COLO668 (cell line): ENCODE data around the gene C2CD4C.
"Not testable (repeated sequence)": the region's sequence is repeated elsewhere in the genome, so short reads cannot be mapped to it uniquely, and the experiment has no call there.

Source experiments
- DNase-seq: peaks from one replicate; lab custom pipeline; 2025; ENCODE audit not compliant: unreplicated experiment; lab: John Stamatoyannopoulos, UW

The C2CD4C gene

GRCh38 chr19:401866-402511 is 7.0 kb downstream of the C2CD4C start:
- DNase-seq = peak; percentile 27

GRCh38 chr19:400976-401865 is 7.7 kb downstream of the C2CD4C start:
- no peak for DNase-seq

DNA sequence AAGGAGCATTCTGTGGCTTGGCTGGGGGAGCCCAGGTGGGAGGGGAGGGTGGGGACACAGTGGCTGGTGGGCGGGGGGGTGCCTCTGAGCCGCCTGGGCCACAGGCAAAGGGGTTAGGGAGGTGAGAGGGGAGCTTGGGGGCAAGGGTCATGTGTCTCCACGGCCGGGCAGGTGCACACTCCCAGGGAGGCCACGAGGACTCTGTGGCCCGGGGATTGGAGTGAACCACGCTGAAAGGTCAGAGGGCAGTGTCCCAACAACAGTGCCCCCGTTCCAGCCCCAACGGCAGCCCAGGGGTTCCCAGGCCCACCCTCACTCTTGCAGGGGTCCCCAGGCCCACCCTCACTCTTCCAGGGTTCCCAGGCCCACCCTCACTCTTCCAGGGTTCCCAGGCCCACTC is 9.6 kb downstream of the C2CD4C start:
- DNase-seq = no peak

DNA sequence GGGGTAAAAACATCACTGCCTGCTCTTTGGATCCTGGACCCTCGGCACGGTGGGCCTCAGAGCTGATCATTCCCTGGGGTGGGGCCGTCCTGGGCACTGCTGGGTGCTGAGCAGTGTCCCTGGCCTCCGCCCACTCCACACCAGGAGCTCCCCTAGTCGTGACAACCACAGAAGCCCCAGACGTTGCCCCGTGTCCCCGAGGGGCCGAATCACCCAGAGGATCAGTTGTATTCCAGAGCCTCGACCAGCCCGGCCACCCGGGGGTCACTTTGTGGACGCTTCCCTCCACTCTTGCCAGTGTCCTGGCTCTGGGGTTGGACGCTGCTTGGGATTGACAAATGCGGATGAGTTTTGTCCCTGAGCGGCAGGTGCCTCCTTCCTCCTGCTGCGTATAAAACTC is 10.2 kb downstream of the C2CD4C start:
- DNase-seq = no peak

DNA sequence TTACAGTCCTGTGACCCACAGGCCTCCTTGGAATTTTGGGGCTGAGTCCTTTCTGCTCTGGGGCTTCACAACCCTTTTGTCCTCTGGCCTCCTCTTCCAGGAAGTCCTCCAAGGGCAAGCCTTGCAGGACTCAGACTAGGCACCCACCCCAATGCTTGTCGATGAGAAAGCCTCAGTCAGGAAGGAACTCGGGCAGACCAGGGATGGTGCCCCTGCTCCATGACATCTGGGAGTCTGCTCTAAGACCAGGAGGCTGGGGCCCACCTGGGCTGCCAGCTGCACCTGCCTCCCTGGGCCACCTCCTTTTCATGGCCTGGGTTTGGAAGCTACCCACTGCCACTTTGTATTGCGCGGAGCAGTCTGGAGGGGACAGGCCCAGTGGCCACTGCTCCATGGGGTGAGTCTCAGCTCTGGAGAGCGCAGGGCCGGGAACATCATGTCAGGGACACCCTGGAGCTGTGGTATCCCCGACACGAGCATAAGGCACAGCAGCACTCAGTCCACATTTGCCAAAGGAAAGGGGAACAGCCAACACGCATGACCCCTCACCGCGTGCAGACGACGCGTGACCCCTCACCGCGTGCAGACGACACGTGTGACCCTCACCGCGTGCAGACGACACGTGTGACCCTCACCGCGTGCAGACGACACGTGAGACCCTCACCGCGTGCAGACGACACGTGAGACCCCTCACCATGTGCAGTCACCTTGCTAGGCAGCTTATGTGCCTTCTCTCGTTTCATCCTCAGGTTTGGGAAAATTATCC is 10.8 kb downstream of the C2CD4C start:
- no peak for DNase-seq

GRCh38 chr19:397321-397720 is 11.6 kb downstream of the C2CD4C start:
- DNase-seq = no peak

DNA sequence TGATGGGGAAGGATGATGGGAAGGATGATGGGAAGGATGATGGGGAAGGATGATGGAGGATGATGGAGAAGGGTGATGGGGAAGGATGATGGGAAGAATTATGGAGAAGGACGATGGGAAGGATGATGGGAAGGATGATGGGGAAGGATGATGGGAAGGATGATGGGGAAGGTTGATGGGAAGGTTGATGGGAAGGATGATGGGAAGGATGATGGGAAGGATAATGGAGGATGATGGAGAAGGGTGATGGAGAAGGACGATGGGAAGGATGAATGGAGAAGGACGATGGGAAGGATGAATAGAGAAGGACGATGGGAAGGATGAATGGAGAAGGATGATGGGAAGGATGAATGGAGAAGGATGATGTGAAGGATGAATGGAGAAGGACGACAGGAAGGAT is 13.5 kb downstream of the C2CD4C start:
- DNase-seq = no peak

GRCh38 chr19:394857-395256 is 14.1 kb downstream of the C2CD4C start:
- DNase-seq = not testable (repeated sequence)

GRCh38 chr19:393560-393959 is 15.4 kb downstream of the C2CD4C start:
- DNase-seq = not testable (repeated sequence)

GRCh38 chr19:392375-392970 is 16.5 kb downstream of the C2CD4C start:
- DNase-seq = no peak

- DNase-seq = no peak
Observed at GRCh38 chr19:391726-392374, 17.1 kb downstream of the C2CD4C start.

- no peak for DNase-seq
Observed at GRCh38 chr19:391207-391557, 17.8 kb downstream of the C2CD4C start.

DNA sequence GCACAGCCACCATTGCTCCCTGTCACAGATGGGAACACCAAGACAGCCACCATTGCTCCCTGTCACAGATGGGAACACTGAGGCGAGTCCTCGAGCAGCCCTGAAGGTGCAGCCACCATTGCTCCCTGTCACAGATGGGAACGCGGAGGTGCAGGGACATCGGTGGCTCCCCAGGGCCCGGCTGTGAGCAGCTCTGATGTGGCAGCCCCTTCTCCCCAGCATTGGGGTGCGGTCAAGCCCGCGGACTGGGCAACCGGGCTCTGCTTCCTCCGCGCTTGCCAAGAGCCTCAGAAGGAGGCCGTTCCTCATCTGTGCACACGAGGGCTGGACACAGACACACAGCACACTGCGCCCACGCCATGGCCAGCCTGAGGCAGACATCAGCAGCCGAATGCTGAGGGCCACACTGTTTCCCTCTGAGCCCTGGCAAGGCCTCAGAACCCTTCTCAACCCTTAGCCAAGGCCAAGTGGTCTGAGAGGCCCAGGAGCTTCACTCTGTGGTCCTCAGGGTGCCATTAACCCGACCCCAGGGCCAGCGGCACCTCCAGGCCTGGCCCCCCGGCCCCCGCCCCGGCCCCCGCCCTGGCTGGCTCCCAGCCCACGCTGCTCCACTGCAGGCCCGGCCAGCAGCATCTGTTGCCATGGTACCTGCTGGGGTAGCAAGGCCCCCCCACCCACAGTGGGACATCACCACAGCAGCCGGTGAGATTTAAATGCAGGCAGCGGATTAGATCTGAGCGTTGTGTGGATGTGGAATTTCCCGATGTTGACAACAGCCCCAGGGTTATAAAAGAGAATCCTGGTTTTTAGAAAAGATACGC is 18.4 kb downstream of the C2CD4C start:
- no peak for DNase-seq

DNA sequence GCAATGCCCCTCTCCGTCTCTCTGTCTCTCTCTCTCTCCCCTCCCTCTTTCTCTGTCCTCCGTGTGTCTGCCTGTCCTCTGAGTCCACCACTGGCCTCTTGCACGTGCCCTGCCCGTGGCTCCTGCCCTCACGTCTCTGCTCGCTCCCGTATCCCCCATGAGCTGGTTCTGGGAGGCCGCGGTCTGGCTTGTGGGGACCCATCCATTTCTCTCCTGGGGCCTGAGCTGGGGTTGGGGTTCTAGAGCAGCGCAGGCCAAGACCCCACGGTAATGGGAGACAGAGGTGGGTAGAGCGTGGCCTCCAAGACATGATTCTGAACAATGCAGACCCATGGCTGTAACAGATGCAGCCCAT is 19.0 kb downstream of the C2CD4C start:
- DNase-seq = no peak

DNA sequence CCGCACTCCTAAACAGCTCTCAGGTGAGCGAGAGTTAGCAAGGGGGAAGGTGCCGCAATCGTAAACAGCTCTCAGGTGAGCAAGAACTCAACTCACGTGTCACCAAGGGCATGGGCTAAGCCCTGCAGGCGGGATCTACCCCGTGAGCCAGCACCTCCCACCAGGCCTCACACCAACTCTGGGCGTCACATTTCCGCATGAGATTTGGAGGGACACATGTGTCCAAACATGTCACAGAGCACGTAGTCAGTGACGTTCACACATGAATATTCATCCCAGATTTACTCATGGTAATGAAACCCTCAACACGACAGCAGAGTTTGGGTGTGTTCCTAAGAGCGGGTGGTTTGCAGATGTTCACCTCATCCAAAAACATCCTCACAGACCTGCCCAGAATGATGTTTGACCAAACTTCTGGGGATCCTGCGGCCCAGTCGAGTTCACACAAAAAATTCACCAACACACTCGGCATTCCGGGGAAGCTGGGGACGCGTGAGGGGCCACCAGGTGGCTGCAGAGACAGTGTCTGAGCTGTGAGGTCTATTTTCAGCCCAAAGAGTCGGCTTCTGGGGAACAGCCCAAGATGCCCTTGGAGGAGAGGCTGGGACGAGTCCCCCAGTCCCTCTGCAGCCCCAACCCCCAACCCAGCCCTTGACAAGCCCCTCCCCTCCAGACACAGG is 19.6 kb downstream of the C2CD4C start:
- DNase-seq = no peak

- DNase-seq = no peak
Observed at GRCh38 chr19:388691-389090, 20.3 kb downstream of the C2CD4C start.

DNA sequence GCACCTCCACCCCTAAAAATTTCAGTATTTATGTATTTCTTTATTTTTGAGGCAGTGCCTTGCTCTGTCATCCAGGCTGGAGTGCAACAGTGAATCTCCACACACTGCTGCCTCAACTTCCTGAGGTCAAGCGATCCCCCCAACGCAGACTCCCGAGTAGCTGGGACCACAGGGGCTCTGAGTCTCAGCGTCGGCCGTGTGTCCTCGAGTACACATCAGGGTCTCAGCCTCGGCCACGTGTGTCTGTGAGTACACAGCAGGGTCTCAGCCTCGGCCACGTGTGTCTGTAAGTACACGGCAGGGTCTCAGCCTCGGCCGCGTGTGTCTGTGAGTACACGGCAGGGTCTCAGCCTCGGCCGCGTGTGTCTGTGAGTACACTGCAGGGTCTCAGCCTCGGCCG is 21.2 kb downstream of the C2CD4C start:
- DNase-seq = no peak

DNA sequence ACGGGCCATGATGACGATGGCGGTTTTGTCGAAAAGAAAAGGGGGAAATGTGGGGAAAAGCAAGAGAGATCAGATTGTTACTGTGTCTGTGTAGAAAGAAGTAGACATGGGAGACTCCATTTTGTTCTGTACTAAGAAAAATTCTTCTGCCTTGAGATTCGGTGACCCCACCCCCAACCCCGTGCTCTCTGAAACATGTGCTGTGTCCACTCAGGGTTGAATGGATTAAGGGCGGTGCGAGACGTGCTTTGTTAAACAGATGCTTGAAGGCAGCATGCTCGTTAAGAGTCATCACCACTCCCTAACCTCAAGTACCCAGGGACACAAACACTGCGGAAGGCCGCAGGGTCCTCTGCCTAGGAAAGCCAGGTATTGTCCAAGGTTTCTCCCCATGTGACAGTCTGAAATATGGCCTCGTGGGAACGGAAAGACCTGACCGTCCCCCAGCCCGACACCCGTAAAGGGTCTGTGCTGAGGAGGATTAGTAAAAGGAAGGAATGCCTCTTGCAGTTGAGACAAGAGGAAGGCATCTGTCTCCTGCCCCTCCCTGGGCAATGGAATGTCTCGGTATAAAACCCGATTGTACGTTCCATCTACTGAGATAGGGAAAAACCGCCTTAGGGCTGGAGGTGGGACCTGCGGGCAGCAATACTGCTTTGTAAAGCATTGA is 22.2 kb downstream of the C2CD4C start:
- not testable (repeated sequence) for DNase-seq

DNA sequence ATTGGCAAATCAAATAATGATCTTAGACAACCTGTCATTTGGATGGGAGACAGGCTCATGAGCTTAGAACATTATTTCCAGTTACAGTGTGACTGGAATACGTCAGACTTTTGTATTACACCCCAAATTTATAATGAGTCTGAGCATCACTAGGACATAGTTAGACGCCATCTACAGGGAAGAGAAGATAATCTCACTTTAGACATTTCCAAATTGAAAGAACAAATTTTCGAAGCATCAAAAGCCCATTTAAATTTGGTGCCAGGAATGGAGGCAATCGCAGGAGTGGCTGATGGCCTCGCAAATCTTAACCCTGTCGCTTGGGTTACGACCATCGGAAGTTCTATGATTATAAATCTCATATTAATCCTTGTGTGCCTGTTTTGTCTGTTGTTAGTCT is 22.8 kb downstream of the C2CD4C start:
- not testable (repeated sequence) for DNase-seq
